Type B pancreatic cell (in vitro differentiated cells): ENCODE results near the gene PRR36. TPM values are rescaled to one million over a fixed set of nuclear protein-coding genes. Genes with fewer than 3 reads are reported as not detected.
A peak's percentile ranks its signal among the peaks of the same experiment; 100 is the strongest.

Source experiments
- DNase-seq: peaks from one replicate; pipeline ENCODE4 v3.0.0; 2021; ENCODE audit warnings: mixed read lengths; ENCODE audit not compliant: unreplicated experiment; ENCODE audit errors: extremely low spot score
- H3K27ac Mint-ChIP-seq: 2 replicates; pipeline ENCODE4 v1.8.0; 2021; ENCODE audit warnings: mild to moderate bottlenecking, mixed read lengths
- H3K27me3 Mint-ChIP-seq: 2 replicates; pipeline ENCODE4 v1.8.0; 2021; ENCODE audit warnings: mixed read lengths
- H3K36me3 Mint-ChIP-seq: 2 replicates; pipeline ENCODE4 v1.8.0; 2021; ENCODE audit warnings: mixed read lengths
- H3K4me1 Mint-ChIP-seq: one replicate; pipeline ENCODE4 v1.8.0; 2021; ENCODE audit warnings: mixed read lengths; ENCODE audit not compliant: unreplicated experiment
- H3K4me3 Mint-ChIP-seq: 2 replicates; pipeline ENCODE4 v1.8.0; 2021; ENCODE audit warnings: mild to moderate bottlenecking, mixed read lengths
- H3K9me3 Mint-ChIP-seq: 2 replicates; pipeline ENCODE4 v1.8.0; 2021; ENCODE audit warnings: mixed read lengths
- CTCF ChIP-seq: fragments of 200-600 bp; sonication (generic); conservative IDR thresholded peaks from 2 replicates; pipeline ENCODE4 v1.5.0; 2021; ENCODE audit warnings: antibody characterized with exemption, mild to moderate bottlenecking
- total RNA-seq: library from RNA; stranded (reverse); gene quantifications from 2 replicates; pipeline ENCODE4 v1.2.1, GENCODE V29; 2021; ENCODE audit warnings: low replicate concordance

Gene PRR36
- total RNA-seq, 1 donor from 2014 or later, result 10.9 TPM

GRCh38 chr19:7907122-7907521, 32.9 kb upstream of the PRR36 start:
- H3K4me3 Mint-ChIP-seq, result no peak overlapping the region
- TF ChIP-seq CTCF, result no peak

GRCh38 chr19:7905859-7906258, 31.7 kb upstream of the PRR36 start:
- Mint-ChIP-seq H3K27ac (peak overlapping the region; percentile 61), H3K27me3 (no peaks in the 10 kb centered on the region), H3K9me3 (no peaks in the 10 kb centered on the region), H3K4me3 (peak overlapping the region; percentile 81), H3K36me3 (no peaks in the 10 kb centered on the region), H3K4me1 (peaks cover 11% of the 10 kb centered on the region)
- no peak for TF ChIP-seq CTCF
- DNase-seq, result no peak

More at GRCh38 chr19:7907122-7907521, 32.9 kb upstream of the PRR36 start:
- no peaks in the 10 kb centered on the region for H3K9me3 Mint-ChIP-seq
- H3K4me1 Mint-ChIP-seq, result peaks cover 11% of the 10 kb centered on the region
- no peak for DNase-seq
- no peaks in the 10 kb centered on the region for H3K27me3 Mint-ChIP-seq
- no peaks in the 10 kb centered on the region for H3K36me3 Mint-ChIP-seq
- H3K27ac Mint-ChIP-seq, result no peak overlapping the region

- peak overlapping the region; percentile 78 for H3K27ac Mint-ChIP-seq
- peak overlapping the region; percentile 88 for H3K4me3 Mint-ChIP-seq
- no peak for DNase-seq
- H3K36me3 Mint-ChIP-seq, result no peaks in the 10 kb centered on the region
- H3K9me3 Mint-ChIP-seq, result no peaks in the 10 kb centered on the region
- H3K4me1 Mint-ChIP-seq, result peaks cover 11% of the 10 kb centered on the region
- TF ChIP-seq CTCF, result no peak
- no peaks in the 10 kb centered on the region for H3K27me3 Mint-ChIP-seq
Measured at GRCh38 chr19:7905268-7905667, 31.1 kb upstream of the PRR36 start.

GRCh38 chr19:7904074-7905020, 30.2 kb upstream of the PRR36 start:
- TF ChIP-seq CTCF, result no peak
- no peaks in the 10 kb centered on the region for H3K27me3 Mint-ChIP-seq
- peak overlapping the region; percentile 78 for H3K27ac Mint-ChIP-seq
- H3K4me1 Mint-ChIP-seq, result peaks cover 11% of the 10 kb centered on the region
- no peaks in the 10 kb centered on the region for H3K36me3 Mint-ChIP-seq
- H3K4me3 Mint-ChIP-seq, result peak overlapping the region; percentile 92
- DNase-seq, result no peak
- H3K9me3 Mint-ChIP-seq, result no peaks in the 10 kb centered on the region

- DNase-seq, result peak; percentile 100
- H3K4me1 Mint-ChIP-seq, result peaks cover 11% of the 10 kb centered on the region
- H3K27me3 Mint-ChIP-seq, result no peaks in the 10 kb centered on the region
- H3K36me3 Mint-ChIP-seq, result no peaks in the 10 kb centered on the region
- no peaks in the 10 kb centered on the region for H3K9me3 Mint-ChIP-seq
- TF ChIP-seq CTCF, result peak; percentile 52
- peak within 1 kb of the TSS; percentile 92 for H3K4me3 Mint-ChIP-seq
- H3K27ac Mint-ChIP-seq, result peak within 1 kb of the TSS; percentile 97
Measured at GRCh38 chr19:7903244-7904073, 29.3 kb upstream of the PRR36 start, which contains the start of gene MAP2K7. TSS of gene MAP2K7 (plus strand) at chr19:7903877. CDS start at chr19:7903945, 68 bp downstream.
